Stomach (tissue), 4 donors: ENCODE results near the gene MYO9A.

Experiments used
- EP300 ChIP-seq: sonication (generic); formaldehyde crosslinking; IDR thresholded peaks from one replicate; pipeline ENCODE4 v1.6.1; 2017; ENCODE audit warnings: antibody characterized with exemption
- POLR2A ChIP-seq, 4 donors: fragments of 450-650 bp; IDR thresholded peaks; one replicate each; pipeline ENCODE4 v1.6.1; 2016; ENCODE audit warnings: antibody characterized with exemption in 4 of 4, control low read depth in 2 of 4, mild to moderate bottlenecking in 1 of 4, moderate library complexity in 1 of 4

- TF ChIP-seq POLR2A (IDR thresholded peaks at IDR 0.05) (no peak), EP300 (no peak)
These were observed 315.2 kb downstream of the MYO9A start for GRCh38 chr15:71802770-71803169.
